Calu3 (cell line): ENCODE measurements around the gene CPED1. TPM values are rescaled to one million over a fixed set of nuclear protein-coding genes. Genes with fewer than 3 reads are reported as not detected.

Experiments used
- BruUV-seq: library from RNA; stranded (reverse); fragments of 400-500 nt; replicated peaks from 2 replicates; lab custom pipeline; 2021; lab: Mats Ljungman, UMichigan
- CTCF ChIA-PET: fragments of 300-600 bp; sonication (Branson Sonifier 250); formaldehyde crosslinking; loops from one replicate; lab custom pipeline; 2022; ENCODE audit warnings: antibody characterized with exemption; lab: Charles Lee
- DNase-seq: peaks from one replicate; pipeline ENCODE4 v3.0.0; 2022
- H3K27ac Mint-ChIP-seq: one replicate; pipeline ENCODE4 v1.8.0; 2022; ENCODE audit warnings: mixed read lengths; ENCODE audit not compliant: unreplicated experiment
- H3K27me3 Mint-ChIP-seq: one replicate; pipeline ENCODE4 v1.8.0; 2022; ENCODE audit warnings: mixed read lengths; ENCODE audit not compliant: unreplicated experiment
- H3K36me3 Mint-ChIP-seq: one replicate; pipeline ENCODE4 v1.8.0; 2022; ENCODE audit warnings: mild to moderate bottlenecking, moderate library complexity, mixed read lengths; ENCODE audit not compliant: insufficient read depth, unreplicated experiment
- H3K4me1 Mint-ChIP-seq: one replicate; pipeline ENCODE4 v1.8.0; 2022; ENCODE audit warnings: mild to moderate bottlenecking, low read depth, mixed read lengths; ENCODE audit not compliant: unreplicated experiment
- H3K4me3 Mint-ChIP-seq: one replicate; pipeline ENCODE4 v1.8.0; 2022; ENCODE audit warnings: mild to moderate bottlenecking, low read depth, moderate library complexity, mixed read lengths; ENCODE audit not compliant: unreplicated experiment
- H3K9me3 Mint-ChIP-seq: one replicate; pipeline ENCODE4 v1.8.0; 2022; ENCODE audit warnings: low read depth, mixed read lengths; ENCODE audit not compliant: unreplicated experiment
- intact Hi-C: fragments of 100-400 bp; cut with micrococcal nuclease; formaldehyde crosslinking; loops from one replicate; pipeline ENCODE4 v1.10.0; 2022; ENCODE audit not compliant: unreplicated experiment
- total RNA-seq: library from RNA; stranded (reverse); gene quantifications from 2 replicates; pipeline ENCODE4 v1.2.3, GENCODE V29; 2022
- TF ChIP-seq, protein P1 (sequence below): fragments of 200-600 bp; IDR thresholded peaks from one replicate; pipeline ENCODE4 v1.8.0; 2022; ENCODE audit warnings: antibody characterized with exemption; ENCODE audit not compliant: unreplicated experiment

Gene CPED1
- total RNA-seq, 1 experiment from 2014 or later: 0.24 TPM

DNA sequence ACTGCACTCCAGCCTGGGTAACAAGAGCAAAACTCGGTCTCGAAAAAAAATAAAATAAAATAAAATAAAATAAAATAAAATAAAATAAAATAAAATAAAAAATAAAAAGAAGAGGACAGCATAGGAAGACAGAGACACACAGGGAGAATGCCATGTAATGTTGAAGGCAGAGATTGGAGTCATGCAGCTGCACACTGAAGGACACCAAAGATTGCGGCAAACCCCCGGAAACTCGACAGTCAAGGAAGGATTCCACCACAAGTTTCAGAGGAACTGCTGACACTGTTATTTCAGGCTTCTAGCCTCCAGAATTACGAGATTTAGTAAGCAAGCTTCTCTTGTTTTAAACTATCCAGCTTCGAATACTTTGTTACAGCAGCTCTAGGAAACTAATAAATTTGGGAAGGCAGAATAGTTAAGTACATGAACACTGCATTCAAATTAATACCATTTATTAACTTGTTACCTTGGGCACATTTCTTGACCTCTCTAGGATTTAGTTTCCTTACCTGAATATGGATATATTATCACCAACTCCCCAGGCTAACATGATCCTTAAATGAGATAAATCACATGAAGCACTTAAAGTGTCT is 9.5 kb downstream of the CPED1 start:
- Mint-ChIP-seq H3K4me1 (peaks cover 30% of the 10 kb centered on the region), H3K27me3 (no peaks in the 10 kb centered on the region), H3K36me3 (no peaks in the 10 kb centered on the region), H3K27ac (no peak overlapping the region), H3K4me3 (no peak overlapping the region), H3K9me3 (no peaks in the 10 kb centered on the region)
- no TSS peak for BruUV-seq
- intact Hi-C loops: no loop called here
- CTCF ChIA-PET: interaction anchor here (1.2 kb wide), 1 partner anchor 9 kb away, joined by 3 read pairs; the partner anchor contains the start of gene CPED1
- TF ChIP-seq, protein P1, sequence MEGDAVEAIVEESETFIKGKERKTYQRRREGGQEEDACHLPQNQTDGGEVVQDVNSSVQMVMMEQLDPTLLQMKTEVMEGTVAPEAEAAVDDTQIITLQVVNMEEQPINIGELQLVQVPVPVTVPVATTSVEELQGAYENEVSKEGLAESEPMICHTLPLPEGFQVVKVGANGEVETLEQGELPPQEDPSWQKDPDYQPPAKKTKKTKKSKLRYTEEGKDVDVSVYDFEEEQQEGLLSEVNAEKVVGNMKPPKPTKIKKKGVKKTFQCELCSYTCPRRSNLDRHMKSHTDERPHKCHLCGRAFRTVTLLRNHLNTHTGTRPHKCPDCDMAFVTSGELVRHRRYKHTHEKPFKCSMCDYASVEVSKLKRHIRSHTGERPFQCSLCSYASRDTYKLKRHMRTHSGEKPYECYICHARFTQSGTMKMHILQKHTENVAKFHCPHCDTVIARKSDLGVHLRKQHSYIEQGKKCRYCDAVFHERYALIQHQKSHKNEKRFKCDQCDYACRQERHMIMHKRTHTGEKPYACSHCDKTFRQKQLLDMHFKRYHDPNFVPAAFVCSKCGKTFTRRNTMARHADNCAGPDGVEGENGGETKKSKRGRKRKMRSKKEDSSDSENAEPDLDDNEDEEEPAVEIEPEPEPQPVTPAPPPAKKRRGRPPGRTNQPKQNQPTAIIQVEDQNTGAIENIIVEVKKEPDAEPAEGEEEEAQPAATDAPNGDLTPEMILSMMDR: no peak
- no peak for DNase-seq

DNA sequence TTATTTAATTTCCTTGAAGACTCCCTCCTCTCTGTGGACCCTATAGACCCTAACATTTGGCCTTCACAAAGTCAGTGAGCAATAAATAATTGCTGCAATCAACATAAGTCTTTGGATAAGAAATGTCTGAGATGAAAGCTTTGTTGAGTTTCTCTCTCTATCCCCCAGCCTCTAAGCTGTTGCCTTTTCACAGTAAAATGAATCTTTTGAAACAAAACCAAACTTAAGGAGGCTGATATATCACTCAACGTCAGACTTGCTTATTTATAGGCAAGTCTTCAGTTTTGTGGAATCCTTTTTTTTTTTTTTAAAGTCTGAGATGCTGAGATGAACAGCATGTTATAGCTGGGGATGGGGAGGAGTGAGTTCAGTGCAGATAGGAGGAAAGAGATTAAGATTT is 10.0 kb downstream of the CPED1 start:
- peaks cover 30% of the 10 kb centered on the region for H3K4me1 Mint-ChIP-seq
- no peaks in the 10 kb centered on the region for H3K27me3 Mint-ChIP-seq
- TF ChIP-seq, protein P1: no peak
- H3K4me3 Mint-ChIP-seq: no peak overlapping the region
- no peak for DNase-seq
- no TSS peak for BruUV-seq
- no peak overlapping the region for H3K27ac Mint-ChIP-seq
- no peaks in the 10 kb centered on the region for H3K9me3 Mint-ChIP-seq
- CTCF ChIA-PET: interaction anchor here (1.2 kb wide), 1 partner anchor 10 kb away, joined by 3 read pairs; the partner anchor contains the start of gene CPED1
- intact Hi-C loops: no loop called here
- no peaks in the 10 kb centered on the region for H3K36me3 Mint-ChIP-seq

DNA sequence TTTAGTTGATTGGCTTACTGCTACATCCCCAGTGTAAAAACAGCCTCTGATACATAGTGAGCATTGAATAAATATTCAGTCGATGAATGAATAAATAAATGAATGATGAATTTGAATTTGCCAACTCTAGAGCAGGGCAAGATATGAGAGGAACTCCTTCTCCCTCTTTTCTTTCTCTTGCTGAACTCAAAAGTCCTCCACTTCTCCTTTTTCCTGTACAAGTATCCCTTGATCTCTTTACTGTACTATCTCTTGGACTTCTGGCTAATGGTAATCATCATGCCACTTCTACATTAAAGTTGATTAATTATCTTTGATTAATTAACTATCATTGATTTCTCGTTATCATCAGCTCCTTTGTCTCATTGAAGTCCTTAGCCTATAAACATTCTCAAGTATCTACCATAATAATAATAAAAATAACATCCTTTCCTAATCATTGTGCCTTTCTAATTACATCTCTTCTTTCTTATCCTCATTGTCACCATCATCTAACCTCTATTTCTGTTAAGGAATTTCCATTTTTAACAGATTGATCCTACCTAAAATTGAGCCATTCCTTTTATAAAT is 10.6 kb downstream of the CPED1 start:
- no peak for DNase-seq
- Mint-ChIP-seq H3K27me3 (no peaks in the 10 kb centered on the region), H3K9me3 (no peaks in the 10 kb centered on the region), H3K4me1 (peaks cover 30% of the 10 kb centered on the region), H3K27ac (no peak overlapping the region), H3K4me3 (no peak overlapping the region), H3K36me3 (no peaks in the 10 kb centered on the region)
- TF ChIP-seq, protein P1: no peak
- BruUV-seq: no TSS peak
- intact Hi-C loops: no loop called here
- CTCF ChIA-PET: interaction anchor here (1.2 kb wide), 1 partner anchor 11 kb away, joined by 3 read pairs; the partner anchor contains the start of gene CPED1

DNA sequence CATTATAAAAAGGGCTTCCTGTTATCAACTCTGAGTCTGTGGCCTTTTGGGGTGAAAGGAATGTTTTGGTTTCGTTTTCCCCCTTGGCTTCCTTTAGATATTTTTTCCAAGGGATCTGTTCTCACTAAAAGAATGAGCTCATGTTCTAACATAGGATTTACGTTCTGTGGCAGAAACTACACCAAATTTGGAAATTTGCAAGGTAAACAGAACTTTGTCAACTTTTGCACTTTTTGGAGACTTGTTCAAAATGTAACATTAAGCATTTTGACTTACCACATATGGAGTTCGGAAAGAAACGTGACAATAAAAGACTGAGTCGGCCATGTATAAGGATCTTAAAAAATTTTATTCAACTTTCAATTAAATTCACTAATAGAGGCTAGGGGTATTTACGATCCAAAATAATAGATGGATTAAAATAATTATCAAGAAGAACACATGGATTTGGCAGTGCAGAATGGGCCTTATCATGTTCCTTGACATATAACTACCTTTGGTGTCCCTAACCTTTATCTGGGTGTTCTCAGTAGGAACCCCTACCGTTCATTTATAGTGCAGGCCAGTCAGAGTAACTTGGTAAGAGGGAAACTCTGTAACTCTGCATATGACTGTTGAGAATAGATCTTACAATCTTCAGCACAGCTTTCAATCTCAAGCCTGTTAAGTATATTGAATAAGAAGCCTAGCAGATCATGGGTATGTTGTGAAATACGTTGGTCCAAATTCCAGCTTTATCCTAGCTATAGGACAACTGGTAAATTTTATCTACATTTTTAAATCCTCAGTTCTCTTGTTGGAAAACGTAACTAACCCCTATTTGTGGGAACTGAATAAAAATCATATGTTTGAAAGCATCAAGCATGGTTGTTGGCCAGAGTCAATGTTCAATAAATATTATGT is 11.8 kb downstream of the CPED1 start:
- intact Hi-C loops: no loop called here
- no peak for DNase-seq
- no peak overlapping the region for H3K27ac Mint-ChIP-seq
- no peak overlapping the region for H3K4me3 Mint-ChIP-seq
- H3K9me3 Mint-ChIP-seq: no peaks in the 10 kb centered on the region
- H3K27me3 Mint-ChIP-seq: no peaks in the 10 kb centered on the region
- no TSS peak for BruUV-seq
- H3K4me1 Mint-ChIP-seq: peaks cover 27% of the 10 kb centered on the region
- TF ChIP-seq, protein P1: no peak
- no peaks in the 10 kb centered on the region for H3K36me3 Mint-ChIP-seq
- CTCF ChIA-PET: no interaction called here
